Kidney (tissue), 14 donors: ENCODE results near the gene CUL7. TPM values are rescaled to one million over a fixed set of nuclear protein-coding genes. Genes with fewer than 3 reads are reported as not detected.
A peak's percentile ranks its signal among the peaks of the same experiment; 100 is the strongest.

ENCODE experiments used
- DNase-seq, 5 donors: peaks; one replicate each; pipeline ENCODE4 v3.0.0-alpha.2; 2013 to 2020
- FAIRE-seq: peaks from 2 replicates; lab custom pipeline; 2012; peaks lifted over from hg19 to GRCh38; lab: Jason Lieb, UNC
- H3K27ac ChIP-seq, 2 donors: one replicate each; pipeline ENCODE4 v1.7.0; 2013; ENCODE audit warnings: low read depth in 2 of 2, low read length in 2 of 2, inconsistent platforms in 1 of 2
- H3K27me3 ChIP-seq: one replicate; pipeline ENCODE4 v1.7.1; 2013; ENCODE audit warnings: low read length, inconsistent platforms; ENCODE audit not compliant: control insufficient read depth, insufficient read depth
- H3K36me3 ChIP-seq, 3 donors: one replicate each; pipeline versions ENCODE4 v1.7.0 to v1.7.1; 2013; ENCODE audit warnings: low read length in 3 of 3, control low read depth in 1 of 3, inconsistent platforms in 1 of 3; ENCODE audit not compliant: insufficient read depth in 3 of 3, control insufficient read depth in 2 of 3
- H3K4me1 ChIP-seq, 3 donors: one replicate each; pipeline versions ENCODE4 v1.7.0 to v1.7.1; 2013; ENCODE audit warnings: low read length in 3 of 3, inconsistent platforms in 1 of 3, low read depth in 1 of 3; ENCODE audit not compliant: control insufficient read depth in 2 of 3, insufficient read depth in 2 of 3
- H3K4me3 ChIP-seq, 3 donors: one replicate each; pipeline versions ENCODE4 v1.7.0 to v1.8.1; 2013; ENCODE audit warnings: low read length in 3 of 3, control low read depth in 1 of 3, inconsistent platforms in 1 of 3
- H3K9ac ChIP-seq, 3 donors: one replicate each; pipeline versions ENCODE4 v1.7.0 to v1.7.1; 2013; ENCODE audit warnings: low read length in 3 of 3, control low read depth in 1 of 3, inconsistent platforms in 1 of 3
- H3K9me3 ChIP-seq, 3 donors: one replicate each; pipeline versions ENCODE4 v1.7.0 to v1.7.1; 2013; ENCODE audit warnings: low read length in 3 of 3, control low read depth in 1 of 3, inconsistent platforms in 1 of 3; ENCODE audit not compliant: control insufficient read depth in 2 of 3, insufficient read depth in 1 of 3
- intact Hi-C: fragments of 100-400 bp; cut with DNase I; formaldehyde crosslinking; loops from one replicate; pipeline ENCODE4 v1.11.1; 2022
- polyA plus RNA-seq: library from polyadenylated mRNA; stranded (reverse); fragments of 350-450 nt; fragmentation: Illumina TruSeq; extraction: RNeasy Lipid Tissue Mini Kit (QIAGEN cat#74804); gene quantifications from one replicate; pipeline ENCODE4 v1.2.3, GENCODE V29; 2014; ENCODE audit warnings: low read depth, low replicate concordance; ENCODE audit not compliant: insufficient read depth
- total RNA-seq: library from RNA; stranded (reverse); fragmentation: NEBNext Ultra II Directional; extraction: Animal tissue kit (Norgen Biotek cat#: 25700); gene quantifications from one replicate; pipeline ENCODE4 v1.2.1, GENCODE V29; 2021
- TF ChIP-seq, protein P1 (sequence below): IDR thresholded peaks from 3 replicates; pipeline ENCODE4 v1.5.1; 2012; ENCODE audit warnings: mild to moderate bottlenecking, moderate library complexity, borderline replicate concordance; ENCODE audit not compliant: insufficient read depth; ENCODE audit errors: extremely low read depth
- donor health status: control.
- donor health status: control.
- donor health status: control.
- donor health status: control.
- donor health status: control.
- donor health status: DM: yes; HTN: yes; CAD: no.
- donor health status: Normal renal cell carcinoma (clear cell type).

Gene CUL7
- total and polyA plus RNA-seq, 2 donors from 2014 or later: 10.1 to 24.5 TPM

DNA sequence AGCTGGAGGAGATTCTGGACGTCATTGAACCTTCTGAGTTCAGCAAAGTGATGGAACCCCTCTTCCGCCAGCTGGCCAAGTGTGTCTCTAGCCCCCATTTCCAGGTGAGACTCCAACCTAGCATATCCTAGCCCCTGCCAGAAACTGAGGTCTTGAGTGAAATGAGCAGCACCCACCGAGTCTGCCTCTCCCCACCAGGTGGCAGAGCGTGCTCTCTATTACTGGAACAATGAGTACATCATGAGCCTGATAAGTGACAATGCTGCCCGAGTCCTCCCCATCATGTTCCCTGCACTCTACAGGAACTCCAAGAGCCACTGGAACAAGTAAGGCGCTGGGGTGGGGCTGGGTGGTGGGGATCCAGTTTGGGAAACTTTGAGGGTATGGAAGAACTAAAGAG, 44.5 kb downstream of the CUL7 start:
- TF ChIP-seq, protein P1, sequence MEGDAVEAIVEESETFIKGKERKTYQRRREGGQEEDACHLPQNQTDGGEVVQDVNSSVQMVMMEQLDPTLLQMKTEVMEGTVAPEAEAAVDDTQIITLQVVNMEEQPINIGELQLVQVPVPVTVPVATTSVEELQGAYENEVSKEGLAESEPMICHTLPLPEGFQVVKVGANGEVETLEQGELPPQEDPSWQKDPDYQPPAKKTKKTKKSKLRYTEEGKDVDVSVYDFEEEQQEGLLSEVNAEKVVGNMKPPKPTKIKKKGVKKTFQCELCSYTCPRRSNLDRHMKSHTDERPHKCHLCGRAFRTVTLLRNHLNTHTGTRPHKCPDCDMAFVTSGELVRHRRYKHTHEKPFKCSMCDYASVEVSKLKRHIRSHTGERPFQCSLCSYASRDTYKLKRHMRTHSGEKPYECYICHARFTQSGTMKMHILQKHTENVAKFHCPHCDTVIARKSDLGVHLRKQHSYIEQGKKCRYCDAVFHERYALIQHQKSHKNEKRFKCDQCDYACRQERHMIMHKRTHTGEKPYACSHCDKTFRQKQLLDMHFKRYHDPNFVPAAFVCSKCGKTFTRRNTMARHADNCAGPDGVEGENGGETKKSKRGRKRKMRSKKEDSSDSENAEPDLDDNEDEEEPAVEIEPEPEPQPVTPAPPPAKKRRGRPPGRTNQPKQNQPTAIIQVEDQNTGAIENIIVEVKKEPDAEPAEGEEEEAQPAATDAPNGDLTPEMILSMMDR: peak; percentile 13
- FAIRE-seq: no peak
- peaks cover 9 to 41% (median 21%) of the 10 kb centered on the region in 3 donors for H3K36me3 ChIP-seq
- no peak overlapping the region for H3K9ac ChIP-seq
- intact Hi-C loops: no loop called here
- H3K4me1 ChIP-seq: peaks cover 2 to 6% (median 3%) of the 10 kb centered on the region in 3 donors
- peak in 3 of 5 donors; percentile 9 to 53 (median 24) for DNase-seq
- H3K9me3 ChIP-seq: no peaks in the 10 kb centered on the region
- no peak overlapping the region for H3K4me3 ChIP-seq
- no peaks in the 10 kb centered on the region for H3K27me3 ChIP-seq
- no peak overlapping the region for H3K27ac ChIP-seq

DNA sequence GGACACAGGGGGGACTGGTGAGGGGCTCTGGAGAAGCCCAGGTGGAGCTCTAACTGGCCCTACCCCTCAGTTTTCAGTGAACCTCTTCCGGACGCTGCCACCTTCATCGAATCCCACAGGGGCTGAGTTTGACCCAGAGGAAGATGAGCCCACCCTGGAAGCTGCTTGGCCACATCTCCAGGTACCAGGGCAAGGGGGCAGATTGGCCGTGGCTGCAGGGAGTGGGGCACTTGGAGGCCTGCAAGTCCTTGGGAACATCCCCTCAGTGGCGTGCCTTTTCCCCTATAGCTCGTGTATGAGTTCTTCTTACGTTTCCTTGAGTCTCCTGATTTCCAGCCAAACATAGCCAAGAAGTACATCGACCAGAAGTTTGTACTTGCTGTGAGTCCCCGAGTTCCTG, 46.5 kb downstream of the CUL7 start:
- intact Hi-C loops: no loop called here
- Histone ChIP-seq H3K4me1 (no peaks in the 10 kb centered on the region), H3K9me3 (no peaks in the 10 kb centered on the region), H3K4me3 (no peak overlapping the region), H3K9ac (no peak overlapping the region), H3K27ac (no peak overlapping the region), H3K36me3 (peaks cover 9 to 41% (median 21%) of the 10 kb centered on the region in 3 donors), H3K27me3 (no peaks in the 10 kb centered on the region)
- TF ChIP-seq, protein P1: no peak
- DNase-seq (no peak), FAIRE-seq (no peak)

DNA sequence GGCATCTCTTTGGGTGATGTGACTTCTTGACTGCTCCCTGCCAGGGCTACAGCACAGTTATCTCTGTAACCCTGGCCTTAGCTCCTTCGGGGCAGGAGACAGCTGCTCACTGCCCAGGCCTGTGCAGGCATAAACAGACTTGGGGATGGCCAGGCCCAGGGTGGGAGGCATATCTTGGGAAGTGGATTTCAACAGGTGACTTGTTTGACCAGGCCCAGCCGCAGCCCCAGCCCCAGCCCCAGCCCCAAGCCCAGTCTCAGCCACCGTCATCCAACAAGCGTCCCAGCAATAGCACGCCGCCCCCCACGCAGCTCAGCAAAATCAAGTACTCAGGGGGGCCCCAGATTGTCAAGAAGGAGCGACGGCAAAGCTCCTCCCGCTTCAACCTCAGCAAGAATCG, 47.4 kb downstream of the CUL7 start:
- DNase-seq: no peak
- H3K36me3 ChIP-seq: peaks cover 6 to 34% (median 19%) of the 10 kb centered on the region in 3 donors

More for the DNA sequence above, 47.4 kb downstream of the CUL7 start:
- Histone ChIP-seq H3K27me3 (no peaks in the 10 kb centered on the region), H3K27ac (no peak overlapping the region), H3K9ac (no peak overlapping the region), H3K4me1 (no peaks in the 10 kb centered on the region), H3K9me3 (no peaks in the 10 kb centered on the region), H3K4me3 (no peak overlapping the region)
- intact Hi-C loops: no loop called here
- TF ChIP-seq, protein P1: no peak
- FAIRE-seq: no peak
